Left hindlimb (tissue), 1 donor: ENCODE data around the gene GNAL.
"Not testable (repeated sequence)": the region's sequence is repeated elsewhere in the genome, so short reads cannot be mapped to it uniquely, and the experiment has no call there.

ENCODE experiments used
- DNase-seq: peaks from one replicate; pipeline ENCODE4 v3.0.0-alpha.2; 2018

GNAL gene

DNA sequence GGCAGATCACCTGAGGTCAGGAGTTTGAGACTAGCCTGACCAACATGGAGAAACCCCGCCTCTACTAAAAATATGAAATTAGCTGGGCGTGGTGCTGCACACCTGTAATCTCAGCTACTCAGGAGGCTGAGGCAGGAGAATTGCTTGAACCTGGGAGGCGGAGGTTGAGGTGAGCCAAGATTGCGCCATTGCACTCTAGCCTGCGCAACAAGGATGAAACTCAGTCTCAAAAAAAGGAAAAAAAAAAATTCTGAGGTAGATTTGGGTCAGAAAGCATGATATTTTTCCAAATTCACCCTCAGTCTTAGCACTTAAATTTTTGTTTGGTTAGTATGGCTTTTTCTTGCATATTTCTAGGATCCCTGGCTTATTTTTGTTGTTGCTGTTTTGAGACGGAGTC, 165.5 kb downstream of the GNAL start:
- not testable (repeated sequence) for DNase-seq

DNA sequence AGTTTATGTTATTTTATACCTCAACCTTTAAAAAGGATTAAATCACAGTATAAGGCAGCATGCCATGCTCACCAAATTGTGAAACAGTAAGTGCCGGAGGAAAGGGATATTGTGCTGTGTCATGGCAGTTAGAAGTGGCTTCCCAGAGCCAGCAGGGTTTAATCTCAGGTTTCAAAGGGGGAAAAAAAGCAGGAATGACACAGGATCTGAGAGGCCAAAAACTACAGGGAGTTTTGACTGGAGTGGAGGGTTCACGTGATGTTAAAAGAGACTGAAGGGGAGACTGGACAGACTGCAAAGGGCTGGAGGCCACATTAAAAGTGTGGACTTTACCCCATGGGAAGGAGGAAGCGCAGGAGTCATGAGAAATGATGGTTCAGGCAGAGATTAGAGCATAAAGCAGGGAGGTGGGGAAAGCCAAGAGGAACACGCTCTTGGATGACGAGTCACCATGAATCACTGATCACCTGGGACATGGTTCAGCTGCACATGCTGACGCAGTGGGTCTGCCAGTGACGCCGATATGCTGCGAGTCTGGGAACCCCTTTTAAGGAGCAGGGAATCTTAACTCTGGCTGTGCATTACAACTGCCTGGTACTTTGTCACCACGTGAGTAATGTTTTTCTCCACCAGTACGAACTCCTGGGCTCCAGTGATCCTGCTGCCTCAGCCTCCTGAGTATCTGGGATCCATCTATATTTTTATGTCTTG, 168.3 kb downstream of the GNAL start:
- DNase-seq: no peak

DNA sequence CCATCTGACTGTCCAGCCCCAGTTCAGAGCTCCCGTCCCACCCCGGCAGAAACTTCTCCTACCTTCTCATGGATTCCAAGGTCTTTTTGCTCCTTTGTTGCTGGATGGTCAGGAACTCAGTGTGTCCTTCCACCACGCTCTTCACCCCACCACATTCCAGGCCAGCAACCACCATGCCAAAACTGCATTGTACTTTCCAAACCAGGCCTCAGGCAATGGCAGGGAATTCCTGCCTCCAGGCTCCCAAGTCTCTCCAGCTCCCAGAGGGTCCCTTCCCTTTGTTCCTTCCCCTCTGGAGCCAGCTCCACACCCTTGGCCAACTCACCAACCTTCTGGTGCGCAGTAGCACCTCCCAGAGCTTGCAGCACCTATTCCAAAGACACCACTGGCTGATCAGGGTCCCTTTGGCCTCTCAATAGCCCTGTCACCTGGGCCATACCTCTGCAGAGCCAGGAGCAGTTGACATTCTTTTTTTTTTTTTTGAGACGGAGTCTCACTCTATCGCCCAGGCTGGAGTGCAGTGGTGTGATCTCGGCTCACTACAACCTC, 170.3 kb downstream of the GNAL start:
- no peak for DNase-seq

DNA sequence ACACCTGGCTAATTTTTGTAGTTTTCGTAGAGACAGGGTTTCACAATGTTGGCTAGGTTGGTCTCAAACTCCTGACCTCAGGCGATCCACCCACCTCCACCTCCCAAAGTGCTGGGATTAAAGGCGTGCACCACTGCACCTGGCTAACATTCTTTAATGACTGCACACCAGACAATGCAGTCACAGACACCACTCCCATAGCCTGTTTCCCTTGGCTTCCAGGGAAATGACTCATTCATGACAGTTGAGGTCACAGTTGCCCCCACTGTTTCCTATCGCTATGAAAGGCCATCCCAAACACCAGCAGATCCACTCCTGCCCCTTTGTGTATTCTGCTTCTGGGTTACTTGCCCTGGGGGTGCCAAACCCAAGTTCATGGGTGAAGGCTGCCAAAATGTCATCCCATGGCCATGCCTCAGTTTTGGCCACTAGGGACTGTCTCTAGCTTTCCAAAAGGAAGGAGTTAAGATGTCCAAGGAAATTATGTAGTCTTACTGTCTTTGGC, 170.9 kb downstream of the GNAL start:
- DNase-seq: no peak

DNA sequence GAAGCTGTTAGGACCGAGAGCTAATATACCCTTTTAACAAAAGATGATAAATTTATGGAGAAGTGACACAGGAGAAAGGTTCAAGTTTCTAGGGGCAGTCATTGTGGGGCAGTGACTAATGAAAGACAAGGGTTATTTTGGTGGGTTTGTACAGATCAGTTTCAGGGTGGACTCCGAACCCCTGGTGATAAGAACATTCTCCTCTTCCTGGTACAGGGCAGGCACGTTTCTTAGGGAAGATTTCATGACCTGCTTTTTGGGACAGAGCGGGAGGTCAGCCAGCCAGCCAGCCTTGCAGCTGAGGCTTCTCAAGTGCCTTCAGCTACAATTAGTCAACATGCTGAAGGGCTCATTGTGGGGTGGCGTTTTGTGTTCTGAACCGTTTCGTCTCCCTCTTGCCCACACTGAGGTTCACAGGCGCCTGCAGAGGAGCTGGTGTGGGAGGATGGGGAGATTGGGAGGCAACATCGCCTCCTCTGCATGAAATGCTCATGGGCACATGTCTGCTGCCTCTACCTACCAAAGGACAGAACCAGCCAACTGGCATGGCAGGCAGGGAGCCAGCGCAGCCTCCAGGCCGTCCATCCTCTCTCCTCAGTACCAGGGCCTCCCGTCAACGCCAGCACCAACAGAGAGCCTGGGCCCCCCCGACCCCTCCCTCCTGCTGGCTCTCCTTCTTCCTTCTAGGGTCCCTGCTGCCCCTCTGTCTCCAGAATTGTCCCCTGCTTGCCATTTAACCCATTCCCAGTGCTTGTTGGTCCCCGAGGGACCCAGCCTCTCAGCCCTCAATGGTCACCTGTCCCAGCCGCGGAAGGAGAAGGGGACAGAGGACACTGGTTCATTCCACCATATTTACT, 171.8 kb downstream of the GNAL start:
- DNase-seq: no peak

DNA sequence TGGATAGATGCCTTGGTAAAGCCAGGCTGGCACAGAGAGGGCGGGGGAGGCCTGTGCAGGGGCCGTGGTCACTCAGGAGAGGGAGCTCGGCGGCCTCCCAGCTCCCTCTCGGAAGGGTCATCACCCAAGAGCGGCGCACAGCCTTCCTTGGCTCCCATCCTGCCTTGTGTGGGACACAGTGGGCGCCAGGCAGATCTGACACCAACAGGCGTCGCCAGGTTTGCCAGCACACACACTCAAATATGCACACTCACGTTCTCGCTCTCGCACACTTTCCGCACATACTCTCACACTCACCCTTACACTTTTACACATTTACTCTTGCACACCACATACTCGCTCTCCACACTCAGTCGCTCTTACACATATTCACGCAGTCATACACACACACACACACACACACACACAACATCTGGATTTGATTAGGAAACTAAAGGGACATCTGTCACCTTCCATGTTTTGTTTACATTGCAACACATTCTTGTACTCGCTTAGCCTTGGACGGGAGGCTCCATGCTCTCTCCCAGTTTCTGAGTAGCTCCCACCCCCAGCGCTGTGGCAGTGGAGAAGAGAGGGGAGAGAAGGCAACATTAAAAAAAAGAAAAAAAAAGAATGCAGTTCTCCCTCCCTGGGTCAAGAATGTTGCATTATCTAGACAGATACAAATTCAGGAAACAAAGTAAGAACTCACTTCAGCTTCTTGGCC, 172.7 kb downstream of the GNAL start:
- DNase-seq: no peak

DNA sequence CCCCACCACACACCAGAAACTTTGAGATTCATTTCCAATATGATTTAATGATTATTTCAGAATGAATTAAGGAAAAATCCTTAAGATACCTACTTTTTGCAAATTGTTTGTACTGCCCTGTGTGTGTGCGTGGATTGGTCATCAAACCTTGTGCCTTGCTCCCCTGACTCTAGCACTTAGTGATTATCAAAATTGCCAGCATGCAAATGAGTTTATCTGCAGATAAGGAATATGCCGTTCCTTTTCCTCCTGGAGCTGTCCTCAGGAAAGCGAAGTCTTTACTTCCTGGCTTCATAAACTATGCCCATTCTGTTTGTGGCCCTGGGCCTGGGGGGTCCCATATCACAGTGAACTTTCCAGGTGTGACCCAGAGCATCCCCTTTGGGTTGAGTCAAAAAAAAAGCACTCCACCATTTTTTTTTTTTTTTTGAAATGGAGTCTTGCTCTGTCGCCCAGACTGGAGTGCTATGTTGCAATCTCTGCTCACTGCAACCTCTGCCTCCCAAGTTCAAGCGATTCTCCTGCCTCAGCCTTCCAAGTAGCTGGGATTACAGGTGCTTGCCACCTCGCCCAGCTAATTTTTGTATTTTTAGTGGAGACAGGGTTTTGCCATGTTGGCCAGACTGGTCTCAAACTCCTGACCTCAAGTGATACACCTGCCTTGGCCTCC, 173.5 kb downstream of the GNAL start:
- DNase-seq: no peak

DNA sequence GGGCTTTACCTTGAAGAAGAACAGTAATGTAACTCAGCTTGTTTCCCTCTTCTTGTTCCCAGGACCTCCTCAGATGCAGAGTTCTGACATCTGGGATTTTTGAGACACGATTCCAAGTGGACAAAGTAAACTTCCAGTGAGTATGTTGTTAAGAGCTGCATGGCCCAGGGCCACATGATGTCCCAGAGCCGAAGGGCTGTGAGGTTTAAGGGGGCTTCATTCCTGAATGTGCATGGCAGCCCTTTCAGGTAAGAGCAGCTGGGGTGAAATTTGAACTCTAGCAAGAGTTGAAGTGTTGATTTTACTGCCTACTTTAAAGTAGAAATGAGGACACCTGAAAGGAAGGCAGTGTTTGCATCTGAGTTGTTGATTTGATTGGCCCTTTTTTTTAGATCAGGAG, 175.4 kb downstream of the GNAL start:
- DNase-seq: no peak

DNA sequence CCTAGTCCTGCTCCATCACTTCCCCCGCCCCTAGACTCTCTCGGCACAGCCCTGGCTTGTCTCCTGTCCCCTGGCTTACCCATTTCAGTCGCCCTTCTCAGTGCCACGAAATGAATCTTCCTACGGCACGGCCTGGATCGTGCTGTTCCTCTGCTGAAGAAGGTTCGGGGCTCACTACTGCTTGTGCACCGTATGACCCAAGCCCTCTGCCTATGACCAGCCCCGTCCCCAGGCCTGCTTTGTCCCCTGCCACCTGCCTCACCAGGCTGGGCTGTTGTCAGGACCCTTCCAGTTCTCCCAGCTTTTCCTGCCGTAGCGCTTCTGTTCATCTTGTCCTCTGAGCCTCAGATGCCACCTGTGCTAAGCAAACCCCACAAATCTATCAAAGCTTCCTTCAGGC, 176.0 kb downstream of the GNAL start:
- DNase-seq: no peak

DNA sequence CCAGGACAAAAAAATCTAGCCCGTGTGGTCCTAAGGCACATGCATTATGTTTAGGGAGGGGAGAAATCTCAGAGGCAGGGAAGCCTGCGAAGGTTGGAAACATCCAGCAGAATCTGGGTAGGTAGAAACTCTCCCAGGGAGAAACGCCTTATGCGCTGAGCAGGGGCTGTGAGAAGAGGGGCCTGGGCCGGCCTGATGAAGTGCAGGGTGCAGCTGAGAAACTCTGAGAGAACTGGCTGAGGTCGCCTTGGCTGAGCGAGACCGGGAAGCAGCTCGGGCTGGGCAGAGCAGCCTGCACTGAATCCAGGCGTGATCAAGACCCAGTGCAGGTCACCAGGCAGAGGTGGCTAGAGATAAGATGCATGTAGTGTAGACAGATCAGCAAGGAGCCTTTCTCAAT, 177.3 kb downstream of the GNAL start:
- DNase-seq: no peak

DNA sequence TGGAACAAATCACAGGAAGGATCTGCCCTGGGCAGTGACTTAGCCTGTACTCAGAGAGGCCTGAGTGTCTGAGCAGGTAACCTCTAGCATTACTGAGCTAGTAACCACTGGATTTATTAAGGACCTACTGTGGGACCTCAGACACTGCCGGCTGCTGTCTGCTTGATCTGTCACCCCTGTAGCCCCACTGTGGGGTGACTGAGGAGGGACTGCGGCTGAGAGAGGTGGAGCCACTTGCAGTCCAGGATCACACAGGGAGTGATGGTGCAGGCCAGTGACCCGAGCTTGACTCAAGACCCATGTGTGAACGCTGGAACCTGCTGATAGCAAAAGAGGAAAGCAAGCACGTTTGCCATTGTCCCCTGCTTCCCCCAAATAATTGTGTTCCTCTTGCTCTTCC, 177.7 kb downstream of the GNAL start:
- no peak for DNase-seq

DNA sequence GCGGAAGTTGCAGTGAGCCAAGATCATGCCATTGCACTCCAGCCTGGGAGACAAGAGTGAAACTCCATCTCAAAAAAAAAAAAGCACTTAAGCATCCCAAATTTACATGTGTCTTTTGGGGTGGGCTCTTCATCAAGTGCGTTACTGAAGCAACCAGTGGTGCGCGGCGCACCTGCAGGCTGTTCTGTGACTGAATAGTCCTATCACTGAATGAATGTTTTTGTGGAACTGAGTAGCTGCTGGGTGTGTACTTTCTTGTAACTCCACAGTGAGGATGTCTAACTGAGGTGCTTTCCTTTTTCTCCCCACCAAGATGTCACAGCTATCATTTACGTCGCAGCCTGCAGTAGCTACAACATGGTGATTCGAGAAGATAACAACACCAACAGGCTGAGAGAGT, 179.2 kb downstream of the GNAL start:
- no peak for DNase-seq

DNA sequence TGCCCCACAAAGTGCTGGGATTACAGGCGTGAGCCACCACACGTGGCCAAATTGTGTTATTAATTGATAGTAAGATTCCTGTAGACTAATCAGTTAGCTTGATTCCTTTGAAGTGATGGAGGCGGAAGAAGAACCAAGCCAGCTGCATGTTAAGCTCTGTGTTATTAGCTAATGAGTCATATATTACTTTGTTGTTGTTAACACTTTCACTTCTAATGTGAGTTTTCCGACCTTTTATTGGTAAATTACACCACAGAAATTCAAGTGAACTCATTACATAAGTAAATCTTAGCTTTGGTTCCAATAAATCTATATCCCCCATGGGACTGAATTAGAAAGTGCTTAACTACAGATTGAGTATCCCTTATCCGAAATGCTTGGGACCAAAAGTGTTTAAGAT, 182.4 kb downstream of the GNAL start:
- DNase-seq: no peak

DNA sequence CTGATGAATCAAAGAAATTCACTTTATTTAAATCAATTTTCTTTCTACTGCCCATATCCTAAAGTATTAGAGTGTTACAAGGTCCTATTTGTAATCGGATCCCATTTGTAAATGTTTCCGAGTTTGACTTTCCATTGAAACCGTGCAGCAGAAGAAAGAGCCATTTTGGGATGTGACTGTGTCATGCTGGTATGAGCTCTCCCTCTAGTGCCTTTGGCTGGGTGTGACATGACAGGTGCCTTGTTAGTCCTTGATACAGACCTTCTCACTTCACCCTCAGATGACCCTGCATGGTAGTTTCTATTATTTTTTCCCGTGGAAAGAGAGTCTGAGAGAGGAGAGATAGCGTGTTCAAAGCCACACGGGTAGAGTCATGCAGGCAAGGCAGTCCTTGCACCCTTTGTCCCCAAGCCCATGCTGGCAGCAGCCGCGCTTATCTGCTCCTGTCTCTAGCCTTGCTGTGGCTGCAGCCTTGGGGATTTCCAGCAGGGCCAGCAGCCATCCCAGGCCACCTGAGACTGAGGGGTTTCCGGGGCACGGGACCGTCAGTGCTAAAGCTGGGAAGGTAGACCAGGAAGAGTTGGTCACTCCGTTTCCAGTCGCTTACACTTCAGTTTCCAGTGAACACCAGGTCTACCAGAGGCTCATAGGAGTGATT, 183.5 kb downstream of the GNAL start:
- DNase-seq: no peak

DNA sequence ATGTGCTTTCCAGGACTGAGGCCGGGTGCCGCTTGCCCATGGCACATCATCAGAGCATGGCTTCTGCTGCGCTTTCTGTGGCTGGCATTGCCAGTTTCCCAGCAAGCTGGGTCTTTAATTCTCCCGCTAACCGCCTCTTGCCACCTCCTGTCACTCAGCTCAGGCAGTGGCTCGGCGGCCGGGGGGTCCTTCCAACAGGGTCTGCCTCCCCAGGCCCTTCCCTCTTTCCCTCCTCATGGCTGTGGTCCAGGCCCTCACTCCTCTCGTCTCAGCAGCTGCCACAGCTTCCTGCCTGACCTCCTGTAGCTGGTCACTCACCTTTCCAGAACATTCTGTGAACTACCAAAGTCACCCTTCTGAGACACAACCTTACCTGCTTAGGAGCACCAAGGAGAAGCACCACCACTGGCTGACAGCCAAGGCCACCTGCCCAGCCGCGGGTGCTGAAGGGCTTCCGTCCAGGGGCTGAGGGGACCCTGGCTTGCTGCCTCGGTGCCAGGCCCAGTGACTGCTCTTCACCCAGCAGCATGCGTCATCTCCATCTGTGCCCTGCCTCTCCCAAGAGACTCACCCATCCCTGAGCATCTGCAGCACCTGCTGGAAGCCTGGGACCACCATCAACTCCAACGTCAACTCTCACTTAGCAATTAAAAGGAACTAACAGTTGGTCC, 184.7 kb downstream of the GNAL start:
- DNase-seq: no peak

DNA sequence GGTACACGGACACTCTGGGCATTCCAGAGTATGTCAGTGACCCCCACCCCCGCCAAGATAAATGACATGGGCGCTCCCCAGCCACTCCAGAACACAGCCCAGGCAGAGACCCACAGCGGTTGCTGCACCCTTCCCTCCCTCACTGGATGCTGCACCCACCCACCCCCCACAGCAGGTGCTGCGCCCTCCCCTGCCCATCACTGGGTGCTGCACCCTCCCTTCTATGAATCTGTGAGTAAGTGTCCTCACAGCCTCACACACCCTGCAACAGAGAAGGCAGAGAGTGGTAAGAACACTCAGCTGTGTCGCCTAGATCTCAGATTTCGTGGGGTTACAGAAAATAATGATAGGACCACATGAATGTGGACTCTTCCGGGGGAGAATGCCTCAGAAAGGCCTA, 185.6 kb downstream of the GNAL start:
- DNase-seq: no peak

DNA sequence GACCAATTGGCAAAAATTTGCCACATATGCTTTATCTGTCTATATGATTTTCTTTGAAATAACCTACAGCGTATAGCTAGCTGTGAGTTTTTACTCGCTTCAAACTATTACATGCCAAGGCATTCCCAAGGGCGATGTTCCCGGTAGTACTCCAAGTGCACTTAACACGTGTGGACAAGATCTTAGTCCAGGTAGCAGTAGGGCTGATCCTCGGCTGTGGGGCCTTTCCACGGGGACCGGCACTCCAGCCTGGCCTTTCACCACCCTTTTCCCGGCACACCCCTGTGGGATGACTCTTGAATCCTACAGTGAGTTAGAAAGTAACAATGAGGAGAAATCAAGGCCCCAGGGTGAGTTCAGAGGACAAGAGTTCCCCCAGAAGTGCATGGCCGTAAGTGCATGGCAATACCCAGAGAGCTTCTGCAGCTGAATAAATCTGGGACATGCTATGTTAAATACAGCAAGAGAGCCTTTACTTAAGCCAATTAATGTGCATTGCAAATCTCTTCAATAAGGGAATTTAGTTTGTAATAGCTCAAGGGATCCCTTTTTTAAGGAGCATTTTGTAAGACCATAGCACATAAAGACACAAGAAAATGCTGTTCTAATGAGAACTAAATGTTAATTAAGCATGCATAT, 188.6 kb downstream of the GNAL start:
- DNase-seq: no peak

DNA sequence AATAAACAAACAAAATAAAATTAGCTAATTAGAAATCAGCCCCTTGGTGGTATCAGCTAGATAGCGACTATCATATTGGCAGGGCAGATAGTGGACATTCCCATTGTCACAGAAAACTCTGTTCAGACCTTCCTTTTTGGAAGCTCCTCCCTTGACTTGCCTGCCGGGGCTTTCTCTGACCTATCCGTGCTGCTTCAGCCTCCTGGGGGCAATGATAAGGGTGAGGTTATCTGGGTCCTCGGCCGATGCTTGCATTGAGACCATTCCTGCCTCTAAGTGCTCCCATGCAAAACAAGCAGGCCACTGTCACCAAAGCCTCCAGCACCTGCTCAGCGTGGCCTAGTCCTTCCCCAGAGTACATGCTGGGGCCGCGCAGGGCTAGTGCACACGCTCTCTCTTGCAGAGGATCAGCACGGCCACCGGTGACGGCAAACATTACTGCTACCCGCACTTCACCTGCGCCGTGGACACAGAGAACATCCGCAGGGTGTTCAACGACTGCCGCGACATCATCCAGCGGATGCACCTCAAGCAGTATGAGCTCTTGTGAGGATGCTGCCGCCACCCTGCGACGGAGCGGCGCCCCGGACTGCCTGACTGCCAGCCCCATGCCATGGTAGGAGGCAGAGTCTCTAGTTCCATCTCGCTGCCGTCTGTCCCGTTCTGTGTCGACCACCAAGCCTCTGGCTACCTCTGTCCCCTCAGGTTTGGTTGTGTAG, 191.7 kb downstream of the GNAL start:
- no peak for DNase-seq

DNA sequence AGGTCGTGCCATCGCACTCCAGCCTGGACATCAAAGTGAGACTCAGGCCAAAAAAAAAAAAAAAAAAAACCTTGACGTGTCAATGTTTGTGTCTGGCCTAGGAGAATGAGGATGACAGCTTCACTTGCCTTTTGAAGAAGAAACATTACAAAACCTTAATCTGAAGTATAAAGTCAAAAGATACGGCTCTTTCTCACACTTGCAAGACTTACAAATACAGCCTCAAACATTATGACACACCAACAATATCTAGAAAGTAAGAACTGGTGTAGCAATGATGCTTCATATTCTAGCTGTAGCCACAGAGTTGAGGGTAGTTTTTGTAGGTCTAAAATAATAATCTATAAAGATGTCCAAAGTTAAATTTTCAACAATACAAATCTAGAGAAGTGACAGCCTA, 193.6 kb downstream of the GNAL start:
- no peak for DNase-seq

DNA sequence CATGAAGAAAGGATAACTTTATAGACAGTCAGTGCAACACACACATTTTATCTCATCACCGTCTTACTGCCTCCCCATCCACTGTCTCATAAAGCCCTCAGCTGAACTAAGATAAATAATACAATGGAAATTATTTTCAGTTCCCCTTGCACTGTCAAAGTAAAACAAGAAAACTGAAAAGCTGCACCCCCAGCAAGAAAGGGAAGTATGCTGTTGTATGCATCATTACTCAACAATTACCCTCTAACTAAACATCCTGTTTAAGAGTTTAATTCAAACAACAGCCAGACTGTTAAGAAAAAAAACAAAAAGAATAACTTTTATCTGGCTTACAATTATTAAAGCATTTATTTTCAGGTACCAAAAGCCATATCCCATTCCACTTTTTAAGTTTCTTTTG, 194.1 kb downstream of the GNAL start:
- DNase-seq: no peak
